ENCODE measurements around the gene RARRES1.
"Not testable (repeated sequence)": the region's sequence is repeated elsewhere in the genome, so short reads cannot be mapped to it uniquely, and the experiment has no call there.

RARRES1 gene

DNA sequence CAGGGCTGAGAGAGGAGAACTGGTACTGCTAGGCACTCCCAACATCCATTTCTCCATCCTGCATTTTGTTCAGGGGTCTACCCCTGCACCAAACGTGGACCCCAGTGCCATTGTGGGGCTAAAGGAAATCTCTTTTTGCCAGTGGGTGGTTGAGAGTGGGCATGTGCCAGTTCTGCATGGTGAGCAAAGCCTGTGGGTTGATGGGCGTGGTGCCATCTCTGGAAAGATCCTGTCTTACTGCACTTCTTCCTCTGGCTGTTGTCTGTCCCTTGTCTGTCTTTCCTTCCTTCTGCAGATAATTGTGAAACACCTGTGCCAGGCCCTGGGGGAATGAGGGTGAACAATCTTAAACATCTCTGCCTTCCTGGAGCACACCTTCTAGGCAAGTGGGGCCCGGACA, 1.4 kb upstream of the RARRES1 start:
- no peak for DNase-seq (ENCODE audit: low read depth)

GRCh38 chr3:158732856-158733200, 571 bp upstream of the RARRES1 start:
- no peak for DNase-seq (ENCODE audit: low read depth)

- no peak for DNase-seq (ENCODE audit: low read depth)
Observed at GRCh38 chr3:158731486-158731885, 771 bp downstream of the RARRES1 start.

- DNase-seq (ENCODE audit: low read depth): no peak
Observed at GRCh38 chr3:158728851-158729250, 3.4 kb downstream of the RARRES1 start.

DNA sequence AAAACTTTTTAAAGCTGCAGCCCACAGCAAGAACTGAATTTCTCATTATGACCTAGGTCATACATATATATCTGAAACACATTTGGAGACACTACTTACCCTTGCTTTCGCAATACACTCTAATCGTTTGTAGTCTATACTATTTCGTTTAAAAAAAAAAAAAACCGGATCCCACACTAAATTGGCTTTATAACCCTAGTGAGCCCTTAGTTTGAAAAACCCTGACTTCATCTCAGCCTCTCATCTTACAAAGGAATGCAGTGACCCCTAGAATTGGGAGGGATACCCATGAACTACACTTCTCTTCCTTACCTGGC, 4.2 kb downstream of the RARRES1 start:
- DNase-seq (ENCODE audit: low read depth): no peak

- no peak for DNase-seq (ENCODE audit: low read depth)
Observed at GRCh38 chr3:158727206-158728060, 4.8 kb downstream of the RARRES1 start.

GRCh38 chr3:158725348-158726011, 6.8 kb downstream of the RARRES1 start:
- no peak for DNase-seq (ENCODE audit: low read depth)

GRCh38 chr3:158723991-158724390, 8.3 kb downstream of the RARRES1 start:
- no peak for DNase-seq (ENCODE audit: low read depth)

DNA sequence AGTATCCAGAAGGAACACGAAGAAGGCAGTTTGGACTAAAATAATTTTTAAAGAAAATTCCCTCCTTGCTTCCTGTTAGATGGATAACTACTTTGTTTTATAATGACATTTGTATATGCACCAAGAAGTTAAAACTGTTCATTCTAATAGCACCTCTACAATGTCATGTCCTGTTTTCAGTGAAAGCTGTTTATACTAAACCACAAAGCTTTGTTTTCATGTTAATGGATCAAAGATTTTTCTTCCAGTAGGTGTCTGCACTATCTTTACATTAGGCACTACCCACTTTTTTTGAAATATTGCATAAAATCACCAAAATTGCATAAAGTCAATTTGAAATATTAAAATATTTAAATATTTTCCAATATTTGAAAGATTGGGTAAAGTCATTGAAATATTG, 10.1 kb downstream of the RARRES1 start:
- DNase-seq (ENCODE audit: low read depth): no peak

- DNase-seq (ENCODE audit: low read depth): no peak
Observed at GRCh38 chr3:158718490-158719170, 13.6 kb downstream of the RARRES1 start.

- no peak for DNase-seq (ENCODE audit: low read depth)
Observed at GRCh38 chr3:158717576-158717975, 14.7 kb downstream of the RARRES1 start.

- no peak for DNase-seq (ENCODE audit: low read depth)
Observed at GRCh38 chr3:158713094-158713499, 19.2 kb downstream of the RARRES1 start.

DNA sequence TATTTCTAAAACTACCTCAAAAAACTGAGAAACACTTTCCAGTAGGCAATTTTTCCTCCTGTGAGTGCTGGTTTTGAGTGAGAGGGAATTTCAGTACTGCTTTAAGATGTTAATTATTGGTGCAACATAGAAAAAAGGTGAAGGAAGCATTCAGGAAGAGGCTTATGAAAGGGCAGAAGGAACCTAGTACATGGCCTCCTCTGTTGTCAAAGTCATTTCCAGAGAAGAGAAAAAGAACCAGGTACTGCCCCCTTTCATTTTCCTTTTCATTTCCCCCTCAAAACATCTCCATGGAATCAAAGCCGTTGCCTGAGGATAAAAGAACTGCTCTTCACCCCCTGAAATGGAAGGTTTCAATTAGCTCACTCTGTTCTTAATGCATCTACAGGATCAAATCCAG, 19.8 kb downstream of the RARRES1 start:
- DNase-seq (ENCODE audit: low read depth): no peak

DNA sequence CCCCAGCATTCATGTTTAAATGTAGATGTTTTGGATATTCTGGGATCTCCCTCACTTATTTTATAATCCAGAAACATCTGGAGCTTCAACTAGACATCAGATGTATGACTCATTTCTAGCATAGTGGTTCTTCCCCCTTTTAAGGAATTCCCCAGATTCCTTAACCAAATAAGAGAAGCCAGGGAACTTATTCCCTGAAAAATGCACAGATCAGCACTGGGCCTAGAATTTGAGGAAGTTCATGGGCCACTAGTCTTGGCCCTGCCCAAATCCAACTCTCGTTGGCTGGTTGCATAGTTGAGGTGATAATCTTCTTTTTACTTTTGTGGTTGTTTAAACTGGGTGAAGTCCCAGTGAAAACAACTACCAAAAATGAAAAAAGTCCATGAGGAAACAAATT, 20.4 kb downstream of the RARRES1 start:
- no peak for DNase-seq (ENCODE audit: low read depth)

DNA sequence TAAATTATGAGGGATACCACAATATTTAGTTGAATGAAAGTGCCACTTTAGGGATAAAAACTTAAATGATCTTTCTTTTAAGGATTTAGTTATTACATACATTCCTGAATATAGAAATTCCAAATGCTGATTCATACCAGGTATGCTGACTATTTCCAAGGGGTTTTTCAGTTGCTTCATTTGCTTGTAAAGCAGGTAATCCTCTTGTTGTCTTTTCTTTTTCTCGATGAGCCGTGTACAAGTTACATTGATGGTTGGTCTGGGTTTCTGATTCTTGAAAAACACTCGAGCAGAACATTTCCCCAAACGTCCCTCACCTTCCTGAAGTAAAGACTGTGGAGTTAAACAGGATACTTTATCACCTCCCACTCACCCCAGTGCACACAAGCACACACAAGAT, 21.7 kb downstream of the RARRES1 start:
- DNase-seq (ENCODE audit: low read depth): no peak

GRCh38 chr3:158709666-158710083, 22.6 kb downstream of the RARRES1 start:
- DNase-seq (ENCODE audit: low read depth): no peak

DNA sequence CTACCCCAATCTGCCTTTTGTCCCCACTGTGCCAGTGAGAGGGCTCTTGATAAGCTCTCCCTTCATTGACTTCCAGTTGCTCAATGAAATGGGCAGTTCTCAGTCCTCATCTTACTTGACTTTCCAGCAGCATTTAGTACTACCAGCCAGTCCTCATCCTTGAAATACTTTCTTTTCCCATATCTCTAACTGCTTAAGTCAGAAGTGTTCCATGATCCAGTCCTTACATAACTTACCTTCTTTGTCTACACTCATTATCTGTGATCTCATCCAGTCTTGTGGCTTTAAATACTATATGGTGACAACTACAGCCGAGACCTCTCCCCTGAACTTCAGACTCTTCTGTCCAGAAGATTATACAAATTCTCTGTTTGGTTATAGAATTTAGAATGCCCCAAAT, 28.7 kb downstream of the RARRES1 start:
- no peak for DNase-seq (ENCODE audit: low read depth)

DNA sequence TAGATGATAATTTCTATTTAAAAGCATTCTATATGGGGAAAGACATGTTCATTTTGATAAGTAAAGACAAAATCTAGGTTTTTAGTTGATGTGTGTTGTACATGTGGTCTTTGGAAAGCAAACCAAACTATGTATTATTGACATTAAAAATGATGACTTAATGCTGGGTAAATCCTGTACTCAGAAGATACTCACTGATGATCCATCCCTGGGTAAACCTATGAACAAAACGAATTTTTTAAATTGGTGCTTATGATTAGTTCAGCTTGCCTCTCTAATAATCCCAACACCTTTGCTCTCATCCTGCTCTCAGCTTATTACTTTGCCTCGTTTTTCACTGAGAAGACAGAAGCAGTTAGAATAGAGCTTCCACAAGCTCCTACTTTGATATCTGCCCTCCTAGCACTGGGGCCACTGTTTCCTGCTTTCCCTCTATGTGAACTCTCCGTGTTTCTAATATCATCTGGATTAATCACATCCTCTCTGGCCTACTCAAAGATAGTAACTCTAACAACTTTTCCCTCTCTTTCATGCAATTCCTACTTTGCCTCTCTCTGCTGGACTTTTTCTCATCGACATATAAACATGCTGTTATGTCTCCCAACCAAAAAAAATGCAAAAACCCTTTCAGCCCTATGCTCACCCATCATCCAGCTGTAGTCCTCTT, 29.3 kb downstream of the RARRES1 start:
- DNase-seq (ENCODE audit: low read depth): no peak

GRCh38 chr3:158701420-158702065, 30.7 kb downstream of the RARRES1 start:
- DNase-seq (ENCODE audit: low read depth): no peak

GRCh38 chr3:158700559-158700958, 31.7 kb downstream of the RARRES1 start:
- no peak for DNase-seq (ENCODE audit: low read depth)

- no peak for DNase-seq (ENCODE audit: low read depth)
Observed at GRCh38 chr3:158696618-158697017, 35.6 kb downstream of the RARRES1 start.

GRCh38 chr3:158693866-158694456, 38.3 kb downstream of the RARRES1 start:
- DNase-seq (ENCODE audit: low read depth): not testable (repeated sequence)
